ENCODE data around the gene PTPRG.

Gene PTPRG

GRCh38 chr3:61561374-61562041 lies at the start of gene PTPRG:
Gene PTPRG, plus strand, starts transcription at chr3:61561571. Its CDS starts 717 bp downstream, at chr3:61562288.
- peak within 1 kb of the TSS; percentile 99 for H3K4me3 Mint-ChIP-seq
- no peaks in the 10 kb centered on the region for H3K27me3 Mint-ChIP-seq (ENCODE audit: low read depth, poor library complexity)
- H3K4me1 Mint-ChIP-seq, result peaks cover 29% of the 10 kb centered on the region
- peak within 1 kb of the TSS; percentile 99 for H3K27ac Mint-ChIP-seq
- H3K36me3 Mint-ChIP-seq (ENCODE audit: low read depth), result peaks cover 9% of the 10 kb centered on the region
- peak; percentile 83 for DNase-seq
- no peak for TF ChIP-seq CTCF (IDR thresholded peaks at IDR 0.05)
- peaks cover 27% of the 10 kb centered on the region for H3K9me3 Mint-ChIP-seq

GRCh38 chr3:61518590-61518989 lies 42.8 kb upstream of the PTPRG start:
- DNase-seq, result no peak
- Mint-ChIP-seq H3K4me3 (no peak overlapping the region), H3K9me3 (peaks cover 33% of the 10 kb centered on the region), H3K4me1 (peaks cover 44% of the 10 kb centered on the region), H3K27me3 (ENCODE audit: low read depth, poor library complexity) (peaks cover 3% of the 10 kb centered on the region), H3K27ac (no peak overlapping the region), H3K36me3 (ENCODE audit: low read depth) (peaks cover 6% of the 10 kb centered on the region)
- no peak for TF ChIP-seq CTCF (IDR thresholded peaks at IDR 0.05)

GRCh38 chr3:61520966-61521628 lies 40.3 kb upstream of the PTPRG start:
- H3K4me1 Mint-ChIP-seq, result peaks cover 66% of the 10 kb centered on the region
- H3K9me3 Mint-ChIP-seq, result peaks cover 21% of the 10 kb centered on the region
- H3K4me3 Mint-ChIP-seq, result no peak overlapping the region
- TF ChIP-seq CTCF (IDR thresholded peaks at IDR 0.05), result no peak
- H3K36me3 Mint-ChIP-seq (ENCODE audit: low read depth), result no peaks in the 10 kb centered on the region
- H3K27ac Mint-ChIP-seq, result peak overlapping the region; percentile 87
- DNase-seq, result peak; percentile 18
- no peaks in the 10 kb centered on the region for H3K27me3 Mint-ChIP-seq (ENCODE audit: low read depth, poor library complexity)

DNA sequence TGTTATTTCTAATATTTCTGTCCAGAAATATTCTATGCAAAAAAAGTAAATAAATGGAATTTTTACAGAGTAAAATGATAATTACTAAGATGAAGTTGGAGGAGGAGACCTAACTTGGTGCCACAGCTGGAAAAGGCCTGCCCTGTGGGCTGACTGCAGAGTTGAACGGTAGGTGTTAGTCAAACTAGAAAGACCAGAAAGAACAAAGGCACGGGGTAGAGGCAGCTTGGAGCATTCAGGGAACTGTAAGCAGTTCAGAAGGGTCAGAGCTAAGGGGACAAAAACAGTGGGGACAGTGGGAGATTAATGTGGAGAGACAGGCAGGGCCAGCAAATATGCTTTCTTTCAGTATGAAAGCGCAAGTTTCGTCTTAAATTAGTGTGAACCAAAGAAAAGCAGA lies 39.3 kb upstream of the PTPRG start:
- Mint-ChIP-seq H3K27ac (peak overlapping the region; percentile 96), H3K27me3 (ENCODE audit: low read depth, poor library complexity) (no peaks in the 10 kb centered on the region), H3K36me3 (ENCODE audit: low read depth) (peaks cover 2% of the 10 kb centered on the region), H3K4me1 (peaks cover 75% of the 10 kb centered on the region), H3K4me3 (peak overlapping the region; percentile 3), H3K9me3 (peaks cover 17% of the 10 kb centered on the region)
- TF ChIP-seq CTCF (IDR thresholded peaks at IDR 0.05), result no peak
- no peak for DNase-seq

DNA sequence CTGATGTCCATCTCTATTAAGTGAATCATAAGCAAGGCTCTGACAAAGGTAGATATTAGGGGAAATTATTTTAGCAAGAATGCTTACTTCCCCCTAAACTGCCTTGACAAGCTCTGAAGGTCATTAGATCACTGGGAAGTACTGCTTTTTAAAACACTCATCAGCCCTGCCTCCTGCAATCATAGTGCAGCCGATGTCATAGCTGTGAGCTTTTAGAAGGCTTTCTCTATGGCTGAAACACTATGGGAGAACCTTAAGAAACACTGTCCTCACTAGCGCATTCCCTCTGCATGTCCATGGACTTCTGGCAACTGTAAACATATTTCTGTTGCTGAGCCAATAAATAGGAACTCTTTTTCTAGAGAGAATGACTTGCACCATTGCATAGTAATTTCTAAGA lies 38.7 kb upstream of the PTPRG start:
- Mint-ChIP-seq H3K9me3 (peaks cover 13% of the 10 kb centered on the region), H3K4me3 (no peak overlapping the region), H3K4me1 (peaks cover 79% of the 10 kb centered on the region), H3K27me3 (ENCODE audit: low read depth, poor library complexity) (no peaks in the 10 kb centered on the region), H3K36me3 (ENCODE audit: low read depth) (peaks cover 5% of the 10 kb centered on the region), H3K27ac (peak overlapping the region; percentile 96)
- no peak for DNase-seq
- no peak for TF ChIP-seq CTCF (IDR thresholded peaks at IDR 0.05)

All from nephron progenitor cell (in vitro differentiated cells).